HG02840 (cell line): Measurements from ENCODE around the gene PRSS56.
A peak's percentile ranks its signal among the peaks of the same experiment; 100 is the strongest.

Experiments
- ATAC-seq: cut with Tn5 transposase; IDR thresholded peaks from one replicate; pipeline ENCODE4 v1.9.1; 2021; ENCODE audit warnings: mild to moderate bottlenecking, moderate library complexity, moderate number of reproducible peaks; ENCODE audit not compliant: unreplicated experiment, low FRiP score

PRSS56 gene

GRCh38 chr2:232539298-232540231, 19.4 kb downstream of the PRSS56 start, which contains the start of gene CHRNG:
TSS of gene CHRNG (plus strand) at chr2:232539692. CDS start at chr2:232539748, 56 bp downstream.
- ATAC-seq, result no peak

DNA sequence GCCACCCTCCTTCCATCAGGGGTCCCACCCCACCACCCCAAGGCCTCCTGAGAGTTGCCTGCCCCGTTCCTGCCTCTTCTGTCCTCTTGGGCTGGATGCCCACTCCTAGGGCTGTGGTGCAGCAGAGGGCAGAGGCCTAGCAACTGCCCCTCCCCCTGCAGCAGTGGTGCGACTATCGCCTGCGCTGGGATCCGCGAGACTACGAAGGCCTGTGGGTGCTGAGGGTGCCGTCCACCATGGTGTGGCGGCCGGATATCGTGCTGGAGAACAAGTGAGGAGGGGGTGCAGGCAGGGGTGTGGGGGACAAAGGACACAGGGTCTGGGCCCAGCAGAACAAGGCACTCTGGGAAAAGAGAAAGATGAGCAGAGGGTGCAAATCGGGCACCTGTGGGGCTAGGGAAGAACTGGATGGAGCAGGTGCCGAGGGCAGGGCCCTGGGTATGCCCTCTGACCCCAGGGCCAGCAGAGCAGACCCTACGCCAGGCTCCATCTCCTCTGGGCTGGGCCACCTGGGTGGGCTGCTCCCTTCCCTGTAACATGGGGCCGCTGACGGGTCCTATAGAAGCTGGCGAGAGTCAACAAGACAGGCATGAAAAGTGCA, 20.4 kb downstream of the PRSS56 start:
- no peak for ATAC-seq

DNA sequence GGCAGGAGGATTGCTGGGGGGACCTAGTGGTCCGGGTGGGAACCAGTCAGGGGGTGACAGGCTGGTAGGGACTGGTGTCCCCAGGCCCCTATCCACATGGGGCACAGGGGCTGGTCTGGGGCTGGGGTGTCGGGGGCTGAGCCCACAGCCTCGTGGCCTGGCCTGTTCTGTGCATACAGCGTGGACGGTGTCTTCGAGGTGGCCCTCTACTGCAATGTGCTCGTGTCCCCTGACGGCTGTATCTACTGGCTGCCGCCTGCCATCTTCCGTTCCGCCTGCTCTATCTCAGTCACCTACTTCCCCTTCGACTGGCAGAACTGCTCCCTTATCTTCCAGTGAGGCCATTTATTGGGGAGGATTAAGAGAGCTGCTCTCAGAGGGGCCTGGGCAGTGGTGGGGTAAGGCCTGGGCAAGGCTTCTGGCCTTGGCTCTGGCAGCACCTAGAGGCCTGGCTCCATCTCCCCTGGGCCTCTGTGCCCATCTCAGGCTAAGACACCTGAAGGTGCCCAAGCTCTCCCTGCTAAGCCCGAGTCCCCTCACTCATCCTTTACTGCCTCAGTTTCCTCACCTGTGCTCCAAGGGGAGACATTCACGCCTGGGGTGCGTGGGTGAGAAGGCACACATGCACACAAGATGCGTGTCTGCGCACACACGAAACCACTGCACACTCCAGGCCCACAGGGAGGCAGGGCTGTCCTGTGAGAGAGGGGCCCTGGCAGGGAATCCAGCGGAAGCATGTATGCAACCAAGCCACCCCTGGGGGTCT, 21.2 kb downstream of the PRSS56 start:
- ATAC-seq, result no peak

- no peak for ATAC-seq
These were observed 21.9 kb downstream of the PRSS56 start for GRCh38 chr2:232541961-232542714.

DNA sequence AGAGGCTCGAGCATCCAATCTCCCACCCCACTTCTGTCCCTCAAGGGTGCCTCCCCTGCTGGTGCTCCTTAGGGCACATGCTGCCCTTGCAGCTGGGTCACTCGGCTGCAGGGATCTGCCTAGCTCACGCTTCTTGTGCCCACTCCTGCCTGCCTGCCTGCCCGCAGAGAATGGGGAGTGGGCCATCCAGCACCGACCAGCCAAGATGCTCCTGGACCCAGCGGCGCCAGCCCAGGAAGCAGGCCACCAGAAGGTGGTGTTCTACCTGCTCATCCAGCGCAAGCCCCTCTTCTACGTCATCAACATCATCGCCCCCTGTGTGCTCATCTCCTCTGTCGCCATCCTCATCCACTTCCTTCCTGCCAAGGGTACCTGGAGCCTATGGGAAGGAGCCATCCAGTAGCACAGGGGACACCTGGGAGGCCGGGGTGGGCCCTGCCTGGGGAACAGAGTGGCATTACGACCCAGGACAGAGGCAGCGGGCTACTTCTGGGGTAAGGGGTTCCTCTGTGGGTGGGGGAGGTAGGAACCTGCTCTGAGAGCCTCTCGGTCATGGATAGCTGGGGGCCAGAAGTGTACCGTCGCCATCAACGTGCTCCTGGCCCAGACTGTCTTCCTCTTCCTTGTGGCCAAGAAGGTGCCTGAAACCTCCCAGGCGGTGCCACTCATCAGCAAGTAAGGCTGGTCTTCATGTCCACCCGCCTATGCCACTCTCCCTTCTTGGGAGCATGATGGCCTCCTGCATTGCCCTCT, 22.7 kb downstream of the PRSS56 start:
- no peak for ATAC-seq

- ATAC-seq, result no peak
These were observed 23.3 kb downstream of the PRSS56 start for GRCh38 chr2:232543491-232543890.

GRCh38 chr2:232543928-232544631, 23.9 kb downstream of the PRSS56 start:
- ATAC-seq, result no peak

DNA sequence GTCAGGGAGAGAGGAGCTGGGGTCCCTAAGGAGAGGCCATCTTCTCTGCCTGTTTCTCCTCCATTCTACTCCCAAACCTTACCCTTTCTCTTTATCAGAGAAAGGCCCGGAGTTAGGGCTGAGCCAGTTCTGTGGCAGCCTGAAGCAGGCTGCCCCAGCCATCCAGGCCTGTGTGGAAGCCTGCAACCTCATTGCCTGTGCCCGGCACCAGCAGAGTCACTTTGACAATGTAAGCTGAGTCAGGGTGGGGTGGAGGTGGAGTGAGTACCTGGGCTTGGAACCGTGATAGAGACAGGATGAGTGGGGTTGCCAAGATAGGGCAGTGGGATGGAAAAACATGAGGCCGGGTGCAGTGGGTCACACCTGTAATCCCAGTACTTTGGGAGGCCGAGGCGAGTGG, 24.5 kb downstream of the PRSS56 start:
- ATAC-seq, result no peak

DNA sequence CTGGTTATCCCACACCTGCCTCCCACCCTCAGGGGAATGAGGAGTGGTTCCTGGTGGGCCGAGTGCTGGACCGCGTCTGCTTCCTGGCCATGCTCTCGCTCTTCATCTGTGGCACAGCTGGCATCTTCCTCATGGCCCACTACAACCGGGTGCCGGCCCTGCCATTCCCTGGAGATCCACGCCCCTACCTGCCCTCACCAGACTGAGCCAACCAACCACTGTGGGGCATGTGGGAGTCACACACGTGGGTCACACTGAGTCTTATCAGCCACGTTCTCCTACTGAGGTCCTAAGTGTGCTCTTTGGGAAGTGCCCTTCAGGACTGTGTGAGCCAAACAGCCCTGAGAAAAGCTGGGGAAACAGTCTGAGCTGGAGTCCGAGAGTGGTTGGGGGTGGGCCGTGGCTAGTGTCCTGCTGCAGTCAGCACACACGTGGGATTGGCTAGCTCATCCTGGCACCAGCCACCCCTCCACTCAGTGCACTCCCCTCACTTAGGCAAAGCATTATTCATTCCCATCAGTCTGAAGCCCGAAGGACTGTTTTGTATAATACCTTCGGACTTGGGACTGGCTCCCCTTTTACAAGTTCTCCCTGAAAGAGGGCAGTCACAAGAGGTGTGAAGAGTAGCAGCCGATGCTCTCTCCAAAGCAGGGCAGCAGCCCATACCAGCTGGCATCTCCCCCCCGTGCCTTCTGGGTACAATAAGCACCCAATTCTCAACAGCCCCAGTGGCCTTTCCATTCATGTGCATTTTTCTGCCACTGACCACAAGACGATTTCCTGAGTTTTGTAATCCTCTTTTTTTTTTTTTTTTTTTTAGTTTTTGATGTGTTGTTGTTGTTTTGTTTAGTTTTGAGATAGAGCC, 25.6 kb downstream of the PRSS56 start:
- ATAC-seq, result no peak

- no peak for ATAC-seq
These were observed 27.8 kb downstream of the PRSS56 start for GRCh38 chr2:232547991-232548390.

- no peak for ATAC-seq
These were observed 29.6 kb downstream of the PRSS56 start for GRCh38 chr2:232549655-232550353.

DNA sequence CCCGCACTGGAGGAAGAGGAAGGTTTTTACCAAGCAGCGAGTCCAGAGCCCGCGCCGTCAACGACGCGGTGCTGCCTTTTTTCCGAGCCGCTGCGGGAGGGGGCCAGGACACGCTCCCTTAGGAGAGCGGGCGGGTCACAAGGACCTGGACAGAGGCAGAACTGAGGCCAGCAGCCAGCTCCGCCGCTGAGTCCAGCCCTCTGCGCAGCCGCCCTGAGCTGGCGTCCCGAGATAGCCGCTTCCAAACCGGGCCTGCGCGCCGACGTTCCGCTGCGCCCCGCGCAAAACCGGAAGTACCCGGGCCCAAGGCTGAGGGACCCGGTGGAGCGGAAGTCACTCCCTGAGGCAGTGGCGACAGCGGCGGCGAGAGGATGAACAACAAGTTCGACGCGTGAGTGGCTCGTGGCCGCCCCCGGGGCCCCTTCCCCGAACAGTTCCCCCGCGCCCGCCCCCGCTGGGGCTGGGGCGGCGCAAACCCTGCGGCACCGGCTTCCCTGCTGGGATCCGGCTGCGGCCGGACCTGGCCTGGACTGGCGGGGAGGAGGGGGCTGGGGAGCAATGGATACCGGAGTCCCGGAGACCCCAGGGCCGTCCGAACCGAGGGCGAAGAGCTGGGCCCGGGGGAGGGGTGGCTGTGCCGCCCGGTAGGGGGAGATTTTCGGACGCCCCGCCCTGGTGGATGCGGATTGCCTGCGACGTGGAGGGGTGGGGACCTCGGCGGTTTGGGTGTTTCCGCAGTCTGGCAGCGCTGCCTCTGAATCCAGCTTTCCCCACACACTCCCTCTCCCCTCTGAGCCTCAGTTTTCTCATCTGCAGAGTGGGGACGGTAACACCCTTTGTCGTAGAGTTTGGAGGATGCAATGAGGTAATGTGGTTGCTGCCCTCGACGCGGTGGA, 30.4 kb downstream of the PRSS56 start, which contains the start of the genes EIF4E2 and TIGD1:
EIF4E2 (plus strand) TSS at position 336 of the 896 bp plus-strand sequence; CDS start at position 372, 36 bp downstream.
TIGD1 (minus strand) TSS at position 204 of the 896 bp plus-strand sequence. CDS start 675 bp downstream, outside the sequence.
- peak; percentile 91 for ATAC-seq

DNA sequence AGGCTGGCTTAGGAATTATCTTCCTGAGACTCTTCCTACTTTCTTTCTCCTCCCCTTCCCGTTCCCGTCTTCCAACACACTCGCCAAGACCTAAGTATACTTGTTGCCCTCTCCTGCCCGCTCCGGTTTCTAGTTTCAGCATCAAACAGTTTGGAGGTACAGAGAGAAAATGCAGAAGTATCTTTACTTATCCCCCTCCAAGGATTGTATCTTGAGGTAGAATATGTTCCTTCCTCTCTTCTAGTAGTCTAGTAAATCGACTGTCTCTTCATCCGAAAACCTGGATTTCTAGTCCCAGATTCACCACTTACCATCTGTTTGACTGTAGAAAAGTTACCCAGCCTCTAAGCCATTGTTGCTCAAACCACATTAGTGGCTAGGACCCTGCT, 31.1 kb downstream of the PRSS56 start:
- ATAC-seq, result no peak

DNA sequence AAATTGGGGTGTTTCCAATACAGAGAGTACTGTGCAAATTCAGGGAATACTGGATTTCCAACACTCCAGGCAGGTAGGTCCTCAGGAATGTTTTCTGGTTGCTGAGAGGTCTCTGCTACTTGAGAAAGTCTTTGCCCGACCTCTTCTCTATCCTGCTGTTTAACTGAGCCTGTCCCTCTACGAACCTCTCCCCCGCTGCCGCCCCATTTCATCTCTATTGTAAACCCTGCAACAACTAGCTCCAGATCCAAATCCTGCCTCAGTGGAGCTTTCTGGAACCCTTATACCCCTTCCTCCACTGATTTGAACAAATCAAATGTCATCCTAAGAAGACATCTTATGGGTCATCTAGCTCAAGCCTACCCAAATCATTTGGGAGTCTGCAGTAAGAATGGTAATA, 31.6 kb downstream of the PRSS56 start:
- ATAC-seq, result no peak

- no peak for ATAC-seq
These were observed 36.2 kb downstream of the PRSS56 start for GRCh38 chr2:232556426-232556825.

GRCh38 chr2:232562515-232563151, 42.4 kb downstream of the PRSS56 start:
- no peak for ATAC-seq
